ENCODE measurements around the gene BMP6.

GRCh38 chr6:7904654-7905319 is 178.9 kb downstream of the BMP6 start:
- TF ChIP-seq, protein P1, sequence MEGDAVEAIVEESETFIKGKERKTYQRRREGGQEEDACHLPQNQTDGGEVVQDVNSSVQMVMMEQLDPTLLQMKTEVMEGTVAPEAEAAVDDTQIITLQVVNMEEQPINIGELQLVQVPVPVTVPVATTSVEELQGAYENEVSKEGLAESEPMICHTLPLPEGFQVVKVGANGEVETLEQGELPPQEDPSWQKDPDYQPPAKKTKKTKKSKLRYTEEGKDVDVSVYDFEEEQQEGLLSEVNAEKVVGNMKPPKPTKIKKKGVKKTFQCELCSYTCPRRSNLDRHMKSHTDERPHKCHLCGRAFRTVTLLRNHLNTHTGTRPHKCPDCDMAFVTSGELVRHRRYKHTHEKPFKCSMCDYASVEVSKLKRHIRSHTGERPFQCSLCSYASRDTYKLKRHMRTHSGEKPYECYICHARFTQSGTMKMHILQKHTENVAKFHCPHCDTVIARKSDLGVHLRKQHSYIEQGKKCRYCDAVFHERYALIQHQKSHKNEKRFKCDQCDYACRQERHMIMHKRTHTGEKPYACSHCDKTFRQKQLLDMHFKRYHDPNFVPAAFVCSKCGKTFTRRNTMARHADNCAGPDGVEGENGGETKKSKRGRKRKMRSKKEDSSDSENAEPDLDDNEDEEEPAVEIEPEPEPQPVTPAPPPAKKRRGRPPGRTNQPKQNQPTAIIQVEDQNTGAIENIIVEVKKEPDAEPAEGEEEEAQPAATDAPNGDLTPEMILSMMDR (IDR thresholded peaks at IDR 0.05) = no peak
- TF ChIP-seq POLR2A (IDR thresholded peaks at IDR 0.05) (no peak), EP300 (IDR thresholded peaks at IDR 0.05) (no peak)
